Heart right ventricle (tissue), 16 donors: ENCODE results near the gene FAM193B. TPM values are rescaled to one million over a fixed set of nuclear protein-coding genes. Genes with fewer than 3 reads are reported as not detected.
A peak's percentile ranks its signal among the peaks of the same experiment; 100 is the strongest.

Experiments used
- ATAC-seq, 8 donors: fragments of 200-7000 bp; cut with Tn5 transposase; one replicate each; pipeline ENCODE4 v1.9.1; 2020; ENCODE audit warnings: mild to moderate bottlenecking in 8 of 8, moderate library complexity in 8 of 8, moderate number of reproducible peaks in 1 of 8
- DNase-seq, 2 donors: peaks; one replicate each; pipeline ENCODE4 v3.0.0-alpha.2; 2020
- H3K27ac ChIP-seq, 10 donors: fragments of 200-600 bp; sonication (generic) in 2 of 10; one replicate each; pipeline versions ENCODE4 v1.5.0 to v1.8.0; 2020 to 2022; ENCODE audit warnings: mild to moderate bottlenecking in 3 of 10
- H3K27me3 ChIP-seq, 7 donors: fragments of 200-600 bp; one replicate each; pipeline ENCODE4 v1.8.0; 2021 to 2022; ENCODE audit warnings: mild to moderate bottlenecking in 2 of 7
- H3K36me3 ChIP-seq, 9 donors: fragments of 200-600 bp; sonication (generic) in 1 of 9; one replicate each; pipeline versions ENCODE4 v1.5.0 to v1.8.0; 2020 to 2022; ENCODE audit warnings: mild to moderate bottlenecking in 2 of 9
- H3K4me1 ChIP-seq, 9 donors: fragments of 200-600 bp; sonication (generic) in 1 of 9; one replicate each; pipeline versions ENCODE4 v1.5.0 to v1.8.0; 2020 to 2022; ENCODE audit warnings: mild to moderate bottlenecking in 4 of 9
- H3K4me3 ChIP-seq, 10 donors: fragments of 200-600 bp; sonication (generic) in 2 of 10; one replicate each; pipeline versions ENCODE4 v1.5.0 to v1.8.0; 2020 to 2022; ENCODE audit warnings: mild to moderate bottlenecking in 7 of 10, moderate library complexity in 2 of 10
- H3K9me3 ChIP-seq, 11 donors: fragments of 200-600 bp in 10 of 11; sonication (generic) in 2 of 11; one replicate each; pipeline versions ENCODE4 v1.5.0 to v1.8.0; 2013 to 2022; ENCODE audit warnings: mild to moderate bottlenecking in 2 of 11, control low read depth in 1 of 11, moderate library complexity in 1 of 11
- WGBS, 2 donors: extraction: QIAGEN DNeasy Blood & Tissue Kit; methylation state at CpG; one replicate each; pipeline ENCODE4 v1.1.7; 2013; ENCODE audit warnings: inconsistent platforms in 1 of 2; 5-methylcytosine and 5-hydroxymethylcytosine counted together
- intact Hi-C, 10 donors: fragments of 100-400 bp; cut with DNase I; formaldehyde crosslinking; loops; one replicate each; pipeline versions ENCODE4 v1.11.1 to v1.14.2; 2022
- polyA plus RNA-seq, 2 donors: library from polyadenylated mRNA; stranded (reverse); fragments of 200-250 nt; gene quantifications; one replicate each; pipeline ENCODE4 v1.2.3, GENCODE V29; 2013
- total RNA-seq, 10 donors: library from RNA; stranded (reverse); fragmentation: NEBNext Ultra II Directional in 3 of 10; extraction: Animal tissue kit (Norgen Biotek cat#: 25700) in 3 of 10; gene quantifications; one replicate each; pipeline versions ENCODE4 v1.2.1 to v1.2.4, GENCODE V29; 2021 to 2023
- TF ChIP-seq, protein P1 (sequence below), 9 donors: fragments of 200-600 bp; sonication (generic) in 2 of 9; IDR thresholded peaks; one replicate each; pipeline versions ENCODE4 v1.5.0 to v1.8.0; 2021 to 2022; ENCODE audit warnings: antibody characterized with exemption in 9 of 9, mild to moderate bottlenecking in 5 of 9, moderate library complexity in 1 of 9
- donor health status: Arrhythmogenic right ventricular cardiomyopathy.
- donor health status: ischemic (EF 13 %, LVEDD 7.1; RV severe dilation, severe dysfunction).
- donor health status: healthy with polysubstance abuse.
- donor health status: DM: no; HTN: yes; CAD: no.
- donor health status: DM: no; HTN: no; CAD: no.
- donor health status: ischemic (EF 25% LVEDD 6.9; RV normal size, moderate dysfunction).
- donor health status: ischemic (EF 25% LVEDD 5.7; RV mildly dilated, moderate dysfunction).
- donor health status: healthy.
- donor health status: DM: yes; HTN: yes; CAD: no.
- donor health status: Ischemic cardiomyopathy.
- donor health status: ischemic (EF 35%, LVEDD 5.7; RV mildly dilated, moderate dysfunction).
- donor health status: nonischemic (EF 11% LVEDD 7.7; RV severe dilation, severe dysfunction).
- donor health status: DM: yes; HTN: yes; CAD: no.
- donor health status: PGD.
- donor health status: ischemic (EF 29% LVEDD 5.4; RV normal size, mild dysfunction).
- donor health status: nonischemic (EF 23%, LVEDD 6.1; RV moderate dilation, normal function).

FAM193B gene
- total and polyA plus RNA-seq, 12 donors = 14.1 to 201 (median 21.7) TPM

DNA sequence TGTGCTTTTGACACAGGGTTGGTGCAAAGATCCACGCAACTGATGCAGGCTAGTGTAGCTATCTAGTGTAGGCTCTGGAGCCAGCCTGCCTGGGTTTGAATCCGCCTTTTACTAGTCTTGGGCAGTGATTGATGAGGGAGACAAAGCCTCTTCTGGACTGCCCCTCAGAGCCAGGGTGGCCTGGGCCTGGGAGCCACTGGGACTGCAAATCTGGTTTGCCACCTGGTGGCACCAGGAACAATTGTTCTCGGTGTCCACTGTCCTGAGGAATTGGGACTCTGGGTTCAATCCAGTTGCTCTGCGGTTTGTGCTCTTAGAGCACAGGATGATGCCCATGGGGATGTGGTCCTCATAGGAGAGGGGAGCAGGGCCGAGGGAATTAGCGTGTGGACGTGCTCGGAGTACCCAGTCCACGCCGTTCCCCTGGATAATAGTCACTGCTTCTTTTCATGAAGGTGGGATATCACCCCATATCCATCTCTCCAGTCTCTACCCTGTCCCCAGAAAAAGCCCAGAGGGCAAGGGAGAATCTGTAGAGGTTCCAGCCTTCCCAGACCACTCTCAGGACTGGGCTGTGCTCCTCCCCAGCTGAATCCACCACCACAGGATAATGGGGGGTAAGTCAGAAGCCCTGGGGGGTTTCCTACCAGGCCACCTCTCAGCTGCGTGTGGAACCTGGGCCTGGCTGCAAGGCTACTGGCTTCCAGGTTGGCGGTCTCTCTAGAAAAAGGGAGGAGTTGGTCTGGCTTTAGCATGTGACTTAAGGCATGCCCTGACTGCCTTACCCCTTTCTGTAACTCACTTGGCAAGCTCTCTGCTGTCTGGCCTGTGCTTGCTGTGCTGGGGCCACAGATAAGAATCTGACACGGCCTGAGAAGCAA, 47.5 kb upstream of the FAM193B start:
- WGBS, 2 donors = 85 to 90% methylated on average over 13 of the region's 13 CpGs

DNA sequence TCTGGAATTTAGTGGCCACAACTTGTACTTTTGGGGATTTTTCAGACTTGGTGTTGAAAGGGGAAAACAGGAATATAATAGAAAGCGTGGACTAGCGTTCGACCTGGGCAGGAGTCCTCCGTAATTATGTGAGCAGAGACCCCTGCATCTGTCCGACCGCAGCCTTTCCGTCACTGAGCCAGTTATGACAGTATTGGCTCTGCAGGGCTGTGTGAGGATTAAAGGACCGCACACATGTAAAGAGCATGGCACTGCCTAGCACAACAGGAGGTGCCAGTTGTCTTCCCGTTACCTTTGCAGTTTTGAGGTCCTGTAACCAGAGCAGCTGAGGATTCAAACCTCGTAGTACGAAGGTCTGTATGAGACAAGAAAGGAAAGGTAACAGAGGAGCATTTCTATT, 46.8 kb upstream of the FAM193B start:
- H3K27ac ChIP-seq = peak overlapping the region in 1 of 10 donors; percentile 91
- DNase-seq = no peak
- peaks cover 0 to 28% (median 5%) of the 10 kb centered on the region in 9 donors for H3K36me3 ChIP-seq
- intact Hi-C loops = no loop called here
- 95% methylated on average over 11 of the region's 11 CpGs for WGBS, 2 donors
- H3K4me1 ChIP-seq = peaks cover 3 to 27% (median 20%) of the 10 kb centered on the region in 9 donors
- no peaks in the 10 kb centered on the region for H3K27me3 ChIP-seq
- peak overlapping the region in 9 of 10 donors; percentile 71 to 99 (median 87) for H3K4me3 ChIP-seq
- no peak for ATAC-seq
- TF ChIP-seq, protein P1, sequence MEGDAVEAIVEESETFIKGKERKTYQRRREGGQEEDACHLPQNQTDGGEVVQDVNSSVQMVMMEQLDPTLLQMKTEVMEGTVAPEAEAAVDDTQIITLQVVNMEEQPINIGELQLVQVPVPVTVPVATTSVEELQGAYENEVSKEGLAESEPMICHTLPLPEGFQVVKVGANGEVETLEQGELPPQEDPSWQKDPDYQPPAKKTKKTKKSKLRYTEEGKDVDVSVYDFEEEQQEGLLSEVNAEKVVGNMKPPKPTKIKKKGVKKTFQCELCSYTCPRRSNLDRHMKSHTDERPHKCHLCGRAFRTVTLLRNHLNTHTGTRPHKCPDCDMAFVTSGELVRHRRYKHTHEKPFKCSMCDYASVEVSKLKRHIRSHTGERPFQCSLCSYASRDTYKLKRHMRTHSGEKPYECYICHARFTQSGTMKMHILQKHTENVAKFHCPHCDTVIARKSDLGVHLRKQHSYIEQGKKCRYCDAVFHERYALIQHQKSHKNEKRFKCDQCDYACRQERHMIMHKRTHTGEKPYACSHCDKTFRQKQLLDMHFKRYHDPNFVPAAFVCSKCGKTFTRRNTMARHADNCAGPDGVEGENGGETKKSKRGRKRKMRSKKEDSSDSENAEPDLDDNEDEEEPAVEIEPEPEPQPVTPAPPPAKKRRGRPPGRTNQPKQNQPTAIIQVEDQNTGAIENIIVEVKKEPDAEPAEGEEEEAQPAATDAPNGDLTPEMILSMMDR (IDR thresholded peaks at IDR 0.05) = no peak
- no peaks in the 10 kb centered on the region for H3K9me3 ChIP-seq

More for the DNA sequence above, 47.5 kb upstream of the FAM193B start:
- H3K4me1 ChIP-seq = peaks cover 3 to 27% (median 20%) of the 10 kb centered on the region in 9 donors
- H3K27ac ChIP-seq = no peak overlapping the region
- DNase-seq = no peak
- ATAC-seq = no peak
- TF ChIP-seq, protein P1 (IDR thresholded peaks at IDR 0.05) = peak in 1 of 9 donors; percentile 7
- H3K4me3 ChIP-seq = no peak overlapping the region
- peaks cover 0 to 24% (median 0%) of the 10 kb centered on the region in 9 donors for H3K36me3 ChIP-seq
- H3K27me3 ChIP-seq = no peaks in the 10 kb centered on the region
- no peaks in the 10 kb centered on the region for H3K9me3 ChIP-seq
- intact Hi-C loops = no loop called here

DNA sequence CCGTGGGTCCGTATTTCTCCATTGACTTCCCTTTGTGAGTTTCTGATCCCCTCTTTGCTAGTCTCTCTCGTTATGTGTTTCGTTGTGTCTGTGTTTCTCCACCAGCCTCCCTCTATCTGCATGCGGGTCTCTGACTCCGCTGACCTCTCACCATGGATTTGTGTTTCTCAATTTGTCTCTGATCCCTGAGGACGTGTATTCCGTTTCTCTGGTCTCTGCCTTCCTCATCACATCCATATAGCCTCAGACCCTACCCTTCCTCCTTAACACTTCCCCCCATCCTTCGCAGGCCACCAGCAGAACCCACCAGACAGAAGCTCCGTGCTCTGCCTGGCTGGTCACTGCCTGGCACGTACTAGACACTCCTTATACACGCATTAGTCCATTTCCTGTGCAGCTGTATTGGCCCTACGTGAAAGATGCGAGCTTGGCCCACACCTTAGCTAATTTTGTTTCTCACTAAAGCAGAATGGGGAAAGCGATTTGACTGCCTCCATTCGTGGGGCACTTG, 46.2 kb upstream of the FAM193B start:
- H3K27me3 ChIP-seq = no peaks in the 10 kb centered on the region
- no peaks in the 10 kb centered on the region for H3K9me3 ChIP-seq
- H3K4me3 ChIP-seq = peak overlapping the region; percentile 71 to 99 (median 88)
- ATAC-seq (peak in 1 of 8 donors; percentile 29), DNase-seq (no peak)
- peak overlapping the region in 9 of 10 donors; percentile 82 to 96 (median 91) for H3K27ac ChIP-seq
- peaks cover 0 to 28% (median 8%) of the 10 kb centered on the region in 9 donors for H3K36me3 ChIP-seq
- WGBS, 2 donors = 4 to 7% methylated on average over 16 of the region's 16 CpGs
- TF ChIP-seq, protein P1 (IDR thresholded peaks at IDR 0.05) = no peak
- intact Hi-C loops = no loop called here
- peaks cover 3 to 27% (median 20%) of the 10 kb centered on the region in 9 donors for H3K4me1 ChIP-seq

DNA sequence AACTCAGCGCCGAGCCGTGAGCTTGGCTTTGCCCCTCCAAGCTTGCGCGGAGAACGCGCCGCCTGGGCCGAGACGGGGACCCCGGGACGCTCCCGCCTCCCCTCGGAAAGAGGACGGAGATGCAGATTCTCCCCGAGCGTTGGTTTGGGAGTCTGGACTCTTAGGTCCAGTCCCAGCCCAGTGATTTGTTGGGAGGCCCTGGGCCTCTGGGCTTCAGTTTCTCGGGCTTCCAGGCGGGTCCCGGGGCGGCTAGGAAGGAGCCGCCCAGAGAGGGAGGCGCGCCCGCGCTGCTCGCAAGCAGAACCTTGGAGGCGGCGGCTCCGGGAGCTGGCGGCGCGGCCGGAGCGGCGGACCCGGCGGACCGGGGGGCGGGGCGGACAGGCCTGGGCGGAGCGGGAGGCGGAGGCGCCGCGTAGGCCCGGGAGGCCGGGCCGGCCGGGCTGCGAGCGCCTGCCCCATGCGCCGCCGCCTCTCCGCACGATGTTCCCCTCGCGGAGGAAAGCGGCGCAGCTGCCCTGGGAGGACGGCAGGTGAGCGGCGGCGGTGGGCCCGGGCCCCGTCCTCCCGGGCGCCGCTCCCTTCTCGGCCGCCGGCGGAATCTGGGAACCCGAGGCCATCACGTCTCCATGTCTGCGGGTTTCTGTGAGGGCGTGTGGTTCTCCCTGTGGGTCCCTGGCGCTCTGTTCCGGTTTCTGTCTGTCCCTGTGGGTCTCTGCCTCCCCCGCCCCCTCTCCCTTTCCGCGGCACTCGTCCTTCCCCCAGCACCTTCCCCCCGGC, 45.6 kb upstream of the FAM193B start, which contains the start of gene B4GALT7:
B4GALT7 (plus strand) TSS at position 402 of the 777 bp plus-strand sequence; CDS start at position 481, 79 bp downstream.
- intact Hi-C loops = loop anchor here in 2 of 10 donors (10.0 kb wide), 2 partner anchors 55 to 75 kb away; no protein-coding TSS in a partner anchor
- Histone ChIP-seq H3K4me1 (peaks cover 3 to 27% (median 20%) of the 10 kb centered on the region in 9 donors), H3K36me3 (peaks cover 0 to 28% (median 12%) of the 10 kb centered on the region in 9 donors), H3K27me3 (no peaks in the 10 kb centered on the region), H3K4me3 (peak within 1 kb of the TSS; percentile 71 to 99 (median 88)), H3K9me3 (no peaks in the 10 kb centered on the region), H3K27ac (peak within 1 kb of the TSS; percentile 82 to 96 (median 91))
- DNase-seq = peak; percentile 77 to 91
- TF ChIP-seq, protein P1 (IDR thresholded peaks at IDR 0.05) = peak in 2 of 9 donors; percentile 6 to 7
- ATAC-seq = peak; percentile 92 to 99 (median 96)
- 0% methylated on average over 65 to 86 of the region's 86 CpGs for WGBS, 2 donors
